T1000 (cell line): ENCODE results near the gene PKP2.

Experiments
- DNase-seq: peaks from one replicate; lab custom pipeline; 2025; ENCODE audit warnings: mixed read lengths; lab: John Stamatoyannopoulos, UW

The PKP2 gene

GRCh38 chr12:32754111-32754510 lies 142.5 kb downstream of the PKP2 start:
- DNase-seq = no peak

DNA sequence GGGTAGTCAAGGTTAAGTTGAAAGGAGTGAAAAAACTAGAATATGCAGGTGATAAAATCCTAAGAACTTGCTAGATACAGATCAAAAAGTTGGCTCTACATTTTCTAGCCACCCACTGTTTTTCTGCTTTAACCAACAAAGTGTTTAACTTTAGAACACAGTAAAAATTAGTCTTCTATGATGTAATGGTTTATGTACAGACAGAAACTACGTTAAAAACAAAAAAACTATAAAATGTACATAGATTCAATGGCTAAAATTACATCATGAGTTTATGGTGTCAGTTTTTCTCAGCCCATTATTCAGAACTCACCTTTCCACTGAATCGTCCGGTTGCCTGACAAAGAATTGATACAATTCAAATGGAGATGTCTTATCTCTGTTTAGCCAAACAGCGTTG lies 143.0 kb downstream of the PKP2 start:
- DNase-seq = no peak

- DNase-seq = no peak
Observed at GRCh38 chr12:32743264-32743663, 153.3 kb downstream of the PKP2 start.

GRCh38 chr12:32742133-32742532 lies 154.4 kb downstream of the PKP2 start:
- DNase-seq = no peak
